HG02798 (cell line): Measurements from ENCODE around the gene TNK2.
"Not testable (repeated sequence)": the region's sequence is repeated elsewhere in the genome, so short reads cannot be mapped to it uniquely, and the experiment has no call there.

Experiments
- ATAC-seq: cut with Tn5 transposase; IDR thresholded peaks from one replicate; pipeline ENCODE4 v1.9.1; 2021; ENCODE audit warnings: mild to moderate bottlenecking; ENCODE audit not compliant: unreplicated experiment, poor library complexity

The TNK2 gene

GRCh38 chr3:195918176-195918575, 9.8 kb upstream of the TNK2 start:
- ATAC-seq: no peak

- ATAC-seq: no peak
These were observed 8.6 kb upstream of the TNK2 start for GRCh38 chr3:195916991-195917390.

GRCh38 chr3:195916291-195916690, 7.9 kb upstream of the TNK2 start:
- no peak for ATAC-seq

GRCh38 chr3:195914648-195915473, 6.5 kb upstream of the TNK2 start:
- peak; percentile 92 for ATAC-seq

- ATAC-seq: not testable (repeated sequence)
These were observed 5.8 kb upstream of the TNK2 start for GRCh38 chr3:195914146-195914545.

GRCh38 chr3:195913382-195913781, 5.0 kb upstream of the TNK2 start:
- ATAC-seq: no peak

- no peak for ATAC-seq
These were observed 3.6 kb upstream of the TNK2 start for GRCh38 chr3:195911946-195912270.

- no peak for ATAC-seq
These were observed 2.9 kb upstream of the TNK2 start for GRCh38 chr3:195911041-195911945.

- ATAC-seq: no peak
These were observed 2.1 kb upstream of the TNK2 start for GRCh38 chr3:195910499-195910845.

GRCh38 chr3:195909644-195910498, 1.5 kb upstream of the TNK2 start:
- peak; percentile 55 for ATAC-seq

GRCh38 chr3:195908694-195909581, 587 bp upstream of the TNK2 start:
- peak; percentile 15 for ATAC-seq

GRCh38 chr3:195907684-195907933, 742 bp downstream of the TNK2 start:
- peak; percentile 21 for ATAC-seq

GRCh38 chr3:195906865-195907683, 1.3 kb downstream of the TNK2 start:
- peak; percentile 29 for ATAC-seq

GRCh38 chr3:195905970-195906864, 2.1 kb downstream of the TNK2 start:
- no peak for ATAC-seq

GRCh38 chr3:195904368-195904767, 4.0 kb downstream of the TNK2 start:
- no peak for ATAC-seq

- ATAC-seq: no peak
These were observed 4.4 kb downstream of the TNK2 start for GRCh38 chr3:195903950-195904290.

- not testable (repeated sequence) for ATAC-seq
These were observed 5.7 kb downstream of the TNK2 start for GRCh38 chr3:195902634-195903033.
